OCI-LY1 (cell line): ENCODE measurements around the gene COTL1.

Source experiments
- H2AFZ ChIP-seq: fragments of 200-600 bp; sonication (generic), shearing (Covaris generic); 2 replicates; pipeline ENCODE4 v1.6.0; 2014; ENCODE audit warnings: antibody characterized with exemption, mild to moderate bottlenecking, low read length
- H3F3A ChIP-seq: fragments of 200-600 bp; sonication (generic), shearing (Covaris generic); 2 replicates; pipeline ENCODE4 v1.6.0; 2014; ENCODE audit warnings: mild to moderate bottlenecking, antibody characterized with exemption, low read length, moderate library complexity; ENCODE audit not compliant: insufficient read depth
- H3K27ac ChIP-seq: fragments of 200-600 bp; sonication (generic); 2 replicates; pipeline ENCODE4 v1.5.1; 2014; ENCODE audit warnings: low read length, mixed run types, mild to moderate bottlenecking, low read depth; ENCODE audit not compliant: poor library complexity, severe bottlenecking
- H3K27me3 ChIP-seq: fragments of 200-600 bp; sonication (generic); 2 replicates; pipeline ENCODE4 v1.6.0; 2014; ENCODE audit warnings: antibody characterized with exemption, mild to moderate bottlenecking, low read length, moderate library complexity; ENCODE audit not compliant: insufficient read depth
- H3K36me3 ChIP-seq: fragments of 200-600 bp; sonication (generic); 2 replicates; pipeline ENCODE4 v1.6.1; 2014; ENCODE audit warnings: mild to moderate bottlenecking, antibody characterized with exemption, low read length, moderate library complexity, mixed read lengths; ENCODE audit not compliant: insufficient read depth
- H3K4me1 ChIP-seq: fragments of 200-600 bp; sonication (generic); 2 replicates; pipeline ENCODE4 v1.5.1; 2014; ENCODE audit warnings: mild to moderate bottlenecking, low read length, moderate library complexity; ENCODE audit not compliant: insufficient read depth, severe bottlenecking
- H3K4me2 ChIP-seq: fragments of 200-600 bp; sonication (generic), shearing (Covaris generic); 2 replicates; pipeline ENCODE4 v1.6.1; 2014; ENCODE audit warnings: low read length
- H3K4me3 ChIP-seq: fragments of 200-600 bp; sonication (generic); 2 replicates; pipeline ENCODE4 v1.5.1; 2014; ENCODE audit warnings: low read length, low read depth, mild to moderate bottlenecking, mixed read lengths; ENCODE audit not compliant: poor library complexity, severe bottlenecking
- H3K79me2 ChIP-seq: fragments of 200-600 bp; shearing (Covaris generic); 2 replicates; pipeline ENCODE4 v1.6.1; 2016; ENCODE audit warnings: mixed run types, low read length, mixed read lengths; ENCODE audit not compliant: insufficient read depth
- H3K9ac ChIP-seq: fragments of 200-600 bp; sonication (generic), shearing (Covaris generic); 2 replicates; pipeline ENCODE4 v1.6.1; 2014; ENCODE audit warnings: mild to moderate bottlenecking, low read length, mixed read lengths
- H3K9me2 ChIP-seq: fragments of 200-600 bp; sonication (generic), shearing (Covaris generic); 2 replicates; pipeline ENCODE4 v1.6.1; 2014; ENCODE audit warnings: low read depth, mild to moderate bottlenecking, low read length, mixed read lengths
- H3K9me3 ChIP-seq: fragments of 200-600 bp; shearing (Covaris generic); 2 replicates; pipeline ENCODE4 v1.6.1; 2014; ENCODE audit warnings: low read length, mixed read lengths
- H4K20me1 ChIP-seq: fragments of 200-600 bp; sonication (generic), shearing (Covaris generic); 2 replicates; pipeline ENCODE4 v1.6.0; 2016; ENCODE audit warnings: mild to moderate bottlenecking, low read length; ENCODE audit not compliant: insufficient read depth
- CTCF ChIP-seq: fragments of 200-600 bp; sonication (generic), shearing (Covaris generic); IDR thresholded peaks from 2 replicates; pipeline ENCODE4 v1.5.1; 2017; ENCODE audit warnings: mild to moderate bottlenecking, antibody characterized with exemption, low read length, moderate library complexity, mixed read lengths
- EZH2 ChIP-seq: fragments of 200-600 bp; sonication (generic), shearing (Covaris generic); IDR thresholded peaks from 2 replicates; pipeline ENCODE4 v1.8.0; 2017; ENCODE audit warnings: borderline replicate concordance, mixed run types, mild to moderate bottlenecking, antibody characterized with exemption, low read length, moderate library complexity, mixed read lengths

The COTL1 gene

GRCh38 chr16:84607061-84607460 lies 10.8 kb downstream of the COTL1 start:
- H3K4me1 ChIP-seq = peaks cover 90% of the 10 kb centered on the region
- H3K4me2 ChIP-seq = peak overlapping the region; percentile 42; the same call in 1 of the 2 replicates
- H3K4me3 ChIP-seq = peak overlapping the region; percentile 10
- H3K9ac ChIP-seq = no peak overlapping the region; the same call in 1 of the 2 replicates
- TF ChIP-seq CTCF (no peak), EZH2 (no peak)
- H3K36me3 ChIP-seq = peaks cover 57% of the 10 kb centered on the region
- peaks cover under 1% of the 10 kb centered on the region; the same call in 1 of the 2 replicates for H3F3A ChIP-seq
- H4K20me1 ChIP-seq = no peaks in the 10 kb centered on the region
- H2AFZ ChIP-seq = no peak overlapping the region
- no peaks in the 10 kb centered on the region for H3K9me2 ChIP-seq
- H3K79me2 ChIP-seq = peaks cover 66% of the 10 kb centered on the region
- H3K27ac ChIP-seq = peak overlapping the region; percentile 71
- no peaks in the 10 kb centered on the region for H3K27me3 ChIP-seq
- no peaks in the 10 kb centered on the region for H3K9me3 ChIP-seq

- Histone ChIP-seq H3K4me1 (peaks cover 97% of the 10 kb centered on the region), H3K9me2 (no peaks in the 10 kb centered on the region), H3K9ac (no peak overlapping the region; the same call in 1 of the 2 replicates), H3K36me3 (peaks cover 50% of the 10 kb centered on the region), H4K20me1 (no peaks in the 10 kb centered on the region), H3K27me3 (no peaks in the 10 kb centered on the region), H3K9me3 (no peaks in the 10 kb centered on the region), H3K4me2 (peak overlapping the region; percentile 31; the same call in 1 of the 2 replicates), H3F3A (peaks cover 6% of the 10 kb centered on the region), H3K79me2 (peaks cover 58% of the 10 kb centered on the region), H3K27ac (peak overlapping the region; percentile 71), H2AFZ (no peak overlapping the region), H3K4me3 (no peak overlapping the region)
- TF ChIP-seq EZH2 (no peak), CTCF (no peak)
Measured at GRCh38 chr16:84606081-84606875, 11.6 kb downstream of the COTL1 start.

- H3F3A ChIP-seq = peaks cover 10% of the 10 kb centered on the region
- H3K9me2 ChIP-seq = no peaks in the 10 kb centered on the region
- peak overlapping the region; percentile 45; the same call in 1 of the 2 replicates for H3K4me2 ChIP-seq
- H3K27ac ChIP-seq = peak overlapping the region; percentile 71
- peak overlapping the region; percentile 28; the same call in 1 of the 2 replicates for H3K9ac ChIP-seq
- peaks cover 49% of the 10 kb centered on the region for H3K79me2 ChIP-seq
- H3K27me3 ChIP-seq = no peaks in the 10 kb centered on the region
- TF ChIP-seq EZH2 (no peak), CTCF (no peak)
- no peaks in the 10 kb centered on the region for H4K20me1 ChIP-seq
- peaks cover 41% of the 10 kb centered on the region for H3K36me3 ChIP-seq
- H3K4me1 ChIP-seq = peaks cover 99% of the 10 kb centered on the region
- H3K9me3 ChIP-seq = no peaks in the 10 kb centered on the region
- no peak overlapping the region for H2AFZ ChIP-seq
- H3K4me3 ChIP-seq = no peak overlapping the region
Measured at GRCh38 chr16:84605339-84605848, 12.5 kb downstream of the COTL1 start.
